A549 (cell line): ENCODE measurements around the gene FAM20B.

ENCODE experiments used
- CBX8 ChIP-seq: fragments of 200-600 bp; sonication (generic); IDR thresholded peaks from 2 replicates; pipeline ENCODE4 v1.6.1; 2016
- CTCF ChIP-seq: fragments of >200 bp; sonication (Bioruptor Twin); formaldehyde crosslinking; IDR thresholded peaks from 3 replicates; pipeline ENCODE4 v1.5.1; 2016
- EP300 ChIP-seq, 2 experiments: fragments of >200 bp; sonication (Bioruptor Twin); formaldehyde crosslinking; IDR thresholded peaks; 2 replicates in 1 of 2; 3 replicates in 1 of 2; pipeline ENCODE4 v1.6.1; 2016 to 2017
- GATA3 ChIP-seq: IDR thresholded peaks from 2 replicates; pipeline ENCODE4 v1.6.1; 2012; ENCODE audit warnings: borderline replicate concordance
- HDAC2 ChIP-seq: fragments of 200-600 bp; sonication (generic); IDR thresholded peaks from 2 replicates; pipeline ENCODE4 v1.6.1; 2016
- HMGXB4 ChIP-seq: fragments of 250-450 bp; sonication (Bioruptor Pico); IDR thresholded peaks from 2 replicates; pipeline ENCODE4 v1.5.0; 2021; ENCODE audit warnings: mild to moderate bottlenecking, moderate library complexity, borderline replicate concordance
- JUN ChIP-seq, 2 experiments: fragments of >200 bp; sonication (Bioruptor Twin); formaldehyde crosslinking; IDR thresholded peaks; 2 replicates in 1 of 2; 3 replicates in 1 of 2; pipeline ENCODE4 v1.6.1; 2016 to 2017
- MAFK ChIP-seq: fragments of 450-650 bp; IDR thresholded peaks from 2 replicates; pipeline ENCODE4 v1.6.1; 2014; ENCODE audit not compliant: partially characterized antibody
- MAZ ChIP-seq: fragments of 150-350 bp; IDR thresholded peaks from 2 replicates; pipeline ENCODE4 v1.6.1; 2014; ENCODE audit warnings: antibody characterized with exemption, low read depth, low read length, borderline replicate concordance
- POLR2A ChIP-seq: IDR thresholded peaks from 2 replicates; pipeline ENCODE4 v1.6.1; 2012; ENCODE audit warnings: mild to moderate bottlenecking, low read length
- POLR2AphosphoS2 ChIP-seq: conservative IDR thresholded peaks from 2 replicates; pipeline ENCODE4 v1.6.1; 2012; ENCODE audit warnings: low read length, improper control_type of control experiment, inconsistent platforms
- RCOR1 ChIP-seq: fragments of 150-350 bp; IDR thresholded peaks from 2 replicates; pipeline ENCODE4 v1.6.1; 2014; ENCODE audit warnings: antibody characterized with exemption, low read length, low read depth
- SMC3 ChIP-seq: fragments of >200 bp; sonication (Bioruptor Twin); formaldehyde crosslinking; IDR thresholded peaks from 3 replicates; pipeline ENCODE4 v1.6.1; 2018; ENCODE audit warnings: inconsistent platforms
- ZFP36 ChIP-seq: fragments of 450-650 bp; IDR thresholded peaks from 2 replicates; pipeline ENCODE4 v1.6.1; 2014; ENCODE audit warnings: borderline replicate concordance; ENCODE audit not compliant: partially characterized antibody

- no peak for TF ChIP-seq EP300 (IDR thresholded peaks at IDR 0.05)
- no peak for TF ChIP-seq POLR2A
- TF ChIP-seq CBX8: no peak
- no peak for TF ChIP-seq JUN (IDR thresholded peaks at IDR 0.05)
- TF ChIP-seq CTCF: no peak
- no peak for TF ChIP-seq POLR2AphosphoS2
- no peak for TF ChIP-seq MAFK
- no peak for TF ChIP-seq SMC3
- no peak for TF ChIP-seq ZFP36
- TF ChIP-seq GATA3: no peak
- no peak for TF ChIP-seq HDAC2
- TF ChIP-seq RCOR1: no peak
- no peak for TF ChIP-seq MAZ
- no peak for TF ChIP-seq HMGXB4
These were observed 33.1 kb downstream of the FAM20B start for GRCh38 chr1:179058487-179059483.
